ENCODE measurements around the gene EVL.

GRCh38 chr14:100052819-100053218, 12.4 kb upstream of the EVL start:
- TF ChIP-seq CTCF (IDR thresholded peaks at IDR 0.05; ENCODE audit: control extremely low read depth in 1 of 3, insufficient read depth in 1 of 3, low read depth in 1 of 3, low read length in 3 of 3) (no peak), KDM1A (IDR thresholded peaks at IDR 0.05; ENCODE audit: borderline replicate concordance, low read length) (no peak), CBX8 (IDR thresholded peaks at IDR 0.05; ENCODE audit: borderline replicate concordance, low read depth, low read length) (no peak), EP300 (IDR thresholded peaks at IDR 0.05; ENCODE audit: borderline replicate concordance in 1 of 2, low read depth in 2 of 2, low read length in 2 of 2) (no peak), SUZ12 (IDR thresholded peaks at IDR 0.05; ENCODE audit: low read length) (no peak), POLR2A (IDR thresholded peaks at IDR 0.05; ENCODE audit: control extremely low read depth in 1 of 2, low read depth in 2 of 2, low read length in 2 of 2) (no peak), GABPA (IDR thresholded peaks at IDR 0.05; ENCODE audit: borderline replicate concordance, insufficient read depth, low read length) (no peak), BRCA1 (IDR thresholded peaks at IDR 0.05; ENCODE audit: low read depth, low read length) (no peak), POLR2AphosphoS5 (IDR thresholded peaks at IDR 0.05; ENCODE audit: low read depth, low read length) (no peak), CEBPB (IDR thresholded peaks at IDR 0.05; ENCODE audit: low read depth, low read length) (no peak), ZNF274 (IDR thresholded peaks at IDR 0.05; ENCODE audit: borderline replicate concordance, extremely low read depth, low read length) (no peak)

Data from H1 (cell line).